ENCODE results near the gene GNS. TPM values are rescaled to one million over a fixed set of nuclear protein-coding genes. Genes with fewer than 3 reads are reported as not detected.

Gene GNS
- total and polyA plus RNA-seq, 2 of the 13 experiments (the other 11 are each of a cell fraction or from before 2014, with no cell fraction given) = 49.8 to 51.0 TPM

DNA sequence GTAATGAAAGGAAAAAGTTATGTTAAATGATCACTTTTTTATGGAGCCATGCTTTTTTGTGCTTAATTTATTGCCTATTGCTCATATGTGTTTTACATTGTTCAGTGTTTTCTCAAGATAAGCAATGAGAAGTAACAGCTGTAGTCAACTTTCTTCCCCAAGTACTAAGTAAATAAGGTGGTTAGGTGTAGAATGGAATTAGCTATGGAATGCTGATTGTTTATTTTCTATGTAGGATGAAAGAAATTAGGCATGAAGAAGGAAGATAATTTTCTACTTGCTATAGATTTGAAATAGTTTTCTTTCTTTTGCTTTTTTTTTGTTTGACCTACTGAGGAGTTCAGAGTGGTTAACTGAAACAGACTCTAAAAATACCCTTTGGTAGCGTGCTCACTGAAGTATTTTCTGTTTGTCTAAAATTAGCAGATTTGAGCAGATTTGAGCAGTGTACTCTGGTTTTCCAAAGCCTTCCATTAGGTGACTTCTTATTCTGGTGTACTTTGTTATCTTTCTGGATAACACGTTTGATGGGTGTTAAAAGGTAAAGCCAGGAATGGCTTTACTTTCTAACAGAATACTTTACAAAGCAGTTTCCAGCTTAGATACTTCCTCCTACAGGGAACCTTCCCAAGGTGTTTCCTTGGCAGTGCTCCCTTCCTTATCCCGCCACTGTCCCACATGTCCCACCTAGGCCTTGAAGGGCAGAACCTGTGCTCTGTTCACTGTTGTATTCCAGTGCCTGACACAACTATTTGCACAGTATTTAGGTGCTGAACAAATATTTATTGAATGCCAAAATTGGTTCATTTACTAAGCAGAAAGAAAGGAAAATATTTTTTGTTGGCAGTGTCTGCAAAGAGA, 92.9 kb downstream of the GNS start (continued):
- TF ChIP-seq ZBTB40 (IDR thresholded peaks at IDR 0.05) (no peak), ZBTB40 (CRISPR knock-in tag; IDR thresholded peaks at IDR 0.05) (no peak), POLR2G (IDR thresholded peaks at IDR 0.05; ENCODE audit: low read depth, low read length) (no peak), ZFP36L1 (CRISPR knock-in tag; IDR thresholded peaks at IDR 0.05) (no peak), FOXA3 (CRISPR knock-in tag; IDR thresholded peaks at IDR 0.05) (peak; percentile 35; the same call in 1 of the 2 replicates), ZSCAN12 (CRISPR knock-in tag; IDR thresholded peaks at IDR 0.05) (no peak), ZBTB33 (CRISPR knock-in tag; IDR thresholded peaks at IDR 0.05) (peak; percentile 84), JARID2 (CRISPR knock-in tag; IDR thresholded peaks at IDR 0.05; ENCODE audit: insufficient replicate concordance) (no peak)
- TF ChIP-seq, protein P1, sequence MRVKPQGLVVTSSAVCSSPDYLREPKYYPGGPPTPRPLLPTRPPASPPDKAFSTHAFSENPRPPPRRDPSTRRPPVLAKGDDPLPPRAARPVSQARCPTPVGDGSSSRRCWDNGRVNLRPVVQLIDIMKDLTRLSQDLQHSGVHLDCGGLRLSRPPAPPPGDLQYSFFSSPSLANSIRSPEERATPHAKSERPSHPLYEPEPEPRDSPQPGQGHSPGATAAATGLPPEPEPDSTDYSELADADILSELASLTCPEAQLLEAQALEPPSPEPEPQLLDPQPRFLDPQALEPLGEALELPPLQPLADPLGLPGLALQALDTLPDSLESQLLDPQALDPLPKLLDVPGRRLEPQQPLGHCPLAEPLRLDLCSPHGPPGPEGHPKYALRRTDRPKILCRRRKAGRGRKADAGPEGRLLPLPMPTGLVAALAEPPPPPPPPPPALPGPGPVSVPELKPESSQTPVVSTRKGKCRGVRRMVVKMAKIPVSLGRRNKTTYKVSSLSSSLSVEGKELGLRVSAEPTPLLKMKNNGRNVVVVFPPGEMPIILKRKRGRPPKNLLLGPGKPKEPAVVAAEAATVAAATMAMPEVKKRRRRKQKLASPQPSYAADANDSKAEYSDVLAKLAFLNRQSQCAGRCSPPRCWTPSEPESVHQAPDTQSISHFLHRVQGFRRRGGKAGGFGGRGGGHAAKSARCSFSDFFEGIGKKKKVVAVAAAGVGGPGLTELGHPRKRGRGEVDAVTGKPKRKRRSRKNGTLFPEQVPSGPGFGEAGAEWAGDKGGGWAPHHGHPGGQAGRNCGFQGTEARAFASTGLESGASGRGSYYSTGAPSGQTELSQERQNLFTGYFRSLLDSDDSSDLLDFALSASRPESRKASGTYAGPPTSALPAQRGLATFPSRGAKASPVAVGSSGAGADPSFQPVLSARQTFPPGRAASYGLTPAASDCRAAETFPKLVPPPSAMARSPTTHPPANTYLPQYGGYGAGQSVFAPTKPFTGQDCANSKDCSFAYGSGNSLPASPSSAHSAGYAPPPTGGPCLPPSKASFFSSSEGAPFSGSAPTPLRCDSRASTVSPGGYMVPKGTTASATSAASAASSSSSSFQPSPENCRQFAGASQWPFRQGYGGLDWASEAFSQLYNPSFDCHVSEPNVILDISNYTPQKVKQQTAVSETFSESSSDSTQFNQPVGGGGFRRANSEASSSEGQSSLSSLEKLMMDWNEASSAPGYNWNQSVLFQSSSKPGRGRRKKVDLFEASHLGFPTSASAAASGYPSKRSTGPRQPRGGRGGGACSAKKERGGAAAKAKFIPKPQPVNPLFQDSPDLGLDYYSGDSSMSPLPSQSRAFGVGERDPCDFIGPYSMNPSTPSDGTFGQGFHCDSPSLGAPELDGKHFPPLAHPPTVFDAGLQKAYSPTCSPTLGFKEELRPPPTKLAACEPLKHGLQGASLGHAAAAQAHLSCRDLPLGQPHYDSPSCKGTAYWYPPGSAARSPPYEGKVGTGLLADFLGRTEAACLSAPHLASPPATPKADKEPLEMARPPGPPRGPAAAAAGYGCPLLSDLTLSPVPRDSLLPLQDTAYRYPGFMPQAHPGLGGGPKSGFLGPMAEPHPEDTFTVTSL (CRISPR knock-in tag; IDR thresholded peaks at IDR 0.05; ENCODE audit: borderline replicate concordance) = 0 out of 2 replicates have a peak, but pooled peaks have one; percentile 11
- TF ChIP-seq, protein P2, sequence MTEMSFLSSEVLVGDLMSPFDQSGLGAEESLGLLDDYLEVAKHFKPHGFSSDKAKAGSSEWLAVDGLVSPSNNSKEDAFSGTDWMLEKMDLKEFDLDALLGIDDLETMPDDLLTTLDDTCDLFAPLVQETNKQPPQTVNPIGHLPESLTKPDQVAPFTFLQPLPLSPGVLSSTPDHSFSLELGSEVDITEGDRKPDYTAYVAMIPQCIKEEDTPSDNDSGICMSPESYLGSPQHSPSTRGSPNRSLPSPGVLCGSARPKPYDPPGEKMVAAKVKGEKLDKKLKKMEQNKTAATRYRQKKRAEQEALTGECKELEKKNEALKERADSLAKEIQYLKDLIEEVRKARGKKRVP (CRISPR knock-in tag; IDR thresholded peaks at IDR 0.05) = no peak

All from HepG2 (cell line).